Aorta (tissue), 5 donors: Measurements from ENCODE around the gene BTBD16. TPM values are rescaled to one million over a fixed set of nuclear protein-coding genes. Genes with fewer than 3 reads are reported as not detected.

Source experiments
- ATAC-seq: fragments of 200-7000 bp; cut with Tn5 transposase; one replicate; pipeline ENCODE4 v1.9.1; 2022; ENCODE audit warnings: moderate library complexity; ENCODE audit not compliant: low FRiP score
- DNase-seq, 2 donors: peaks; one replicate each; pipeline ENCODE4 v3.0.0-alpha.2; 2020
- H3K27ac ChIP-seq, 2 donors: one replicate each; pipeline ENCODE4 v1.5.1; 2013; ENCODE audit warnings: low read length in 2 of 2, mild to moderate bottlenecking in 2 of 2, moderate library complexity in 2 of 2, control low read depth in 1 of 2, inconsistent platforms in 1 of 2, low read depth in 1 of 2
- H3K27me3 ChIP-seq, 2 donors: one replicate each; pipeline ENCODE4 v1.6.1; 2013; ENCODE audit warnings: control low read depth in 1 of 2, low read length in 1 of 2, mild to moderate bottlenecking in 1 of 2, moderate library complexity in 1 of 2; ENCODE audit not compliant: insufficient read depth in 2 of 2, control insufficient read depth in 1 of 2
- H3K36me3 ChIP-seq, 2 donors: one replicate each; pipeline ENCODE4 v1.6.1; 2013; ENCODE audit warnings: control low read depth in 1 of 2, low read length in 1 of 2, mild to moderate bottlenecking in 1 of 2; ENCODE audit not compliant: insufficient read depth in 2 of 2, control insufficient read depth in 1 of 2
- H3K4me1 ChIP-seq, 2 donors: one replicate each; pipeline ENCODE4 v1.6.1; 2013; ENCODE audit warnings: low read length in 2 of 2, control low read depth in 1 of 2, mild to moderate bottlenecking in 1 of 2, moderate library complexity in 1 of 2; ENCODE audit not compliant: insufficient read depth in 2 of 2, control insufficient read depth in 1 of 2
- H3K4me3 ChIP-seq, 2 donors: one replicate each; pipeline ENCODE4 v1.5.1; 2013; ENCODE audit warnings: low read length in 2 of 2, control low read depth in 1 of 2, mild to moderate bottlenecking in 1 of 2
- H3K9me3 ChIP-seq: one replicate; pipeline ENCODE4 v1.6.1; 2013; ENCODE audit warnings: mild to moderate bottlenecking, low read length; ENCODE audit not compliant: control insufficient read depth
- WGBS, 2 donors: extraction: QIAGEN DNeasy Blood & Tissue Kit; methylation state at CpG; one replicate each; pipeline ENCODE4 v1.1.7; 2013; 5-methylcytosine and 5-hydroxymethylcytosine counted together
- intact Hi-C, 2 donors: fragments of 100-400 bp; cut with DNase I; formaldehyde crosslinking; loops; one replicate each; pipeline versions ENCODE4 v1.14.2 to v1.15.0; 2022
- polyA plus RNA-seq, 2 donors: library from polyadenylated mRNA; stranded (reverse); fragments of 200-250 nt; gene quantifications; one replicate each; pipeline ENCODE4 v1.2.3, GENCODE V29; 2013
- total RNA-seq, 2 donors: library from RNA; stranded (reverse); fragmentation: NEBNext Ultra II Directional; extraction: Animal tissue kit (Norgen Biotek cat#: 25700); gene quantifications; one replicate each; pipeline ENCODE4 v1.2.1, GENCODE V29; 2021
- donor health status: healthy with polysubstance abuse.
- donor health status: Bipolar disorder and iron deficiency.
- donor health status: DM: no; HTN: no; CAD: no.
- donor health status: DM: no; HTN: no; CAD: no.
- donor health status: DM: yes; HTN: yes; CAD: no.

Gene BTBD16
- total and polyA plus RNA-seq, 4 donors = 1.2 to 2.4 (median 2.3) TPM; not detected in 1

GRCh38 chr10:122323189-122323588 is 52.1 kb downstream of the BTBD16 start:
- intact Hi-C loops = no loop called here
- Histone ChIP-seq H3K4me1 (no peaks in the 10 kb centered on the region), H3K9me3 (no peaks in the 10 kb centered on the region), H3K36me3 (no peaks in the 10 kb centered on the region), H3K27me3 (no peaks in the 10 kb centered on the region), H3K4me3 (no peak overlapping the region), H3K27ac (no peak overlapping the region)
- 86 to 87% methylated on average over 1 of the region's 1 CpG for WGBS, 2 donors
- ATAC-seq = no peak
- no peak for DNase-seq

GRCh38 chr10:122323941-122324675 is 53.0 kb downstream of the BTBD16 start:
- Histone ChIP-seq H3K27ac (no peak overlapping the region), H3K36me3 (no peaks in the 10 kb centered on the region), H3K27me3 (no peaks in the 10 kb centered on the region), H3K4me3 (no peak overlapping the region), H3K9me3 (no peaks in the 10 kb centered on the region), H3K4me1 (no peaks in the 10 kb centered on the region)
- intact Hi-C loops = no loop called here
- ATAC-seq (no peak), DNase-seq (no peak)
- 90 to 92% methylated on average over 5 of the region's 5 CpGs for WGBS, 2 donors

GRCh38 chr10:122325235-122325634 is 54.1 kb downstream of the BTBD16 start:
- Histone ChIP-seq H3K9me3 (no peaks in the 10 kb centered on the region), H3K36me3 (no peaks in the 10 kb centered on the region), H3K4me1 (no peaks in the 10 kb centered on the region), H3K27ac (no peak overlapping the region), H3K27me3 (no peaks in the 10 kb centered on the region), H3K4me3 (no peak overlapping the region)
- WGBS, 2 donors = 91 to 93% methylated on average over 2 of the region's 2 CpGs
- ATAC-seq (no peak), DNase-seq (no peak)
- intact Hi-C loops = no loop called here

- Histone ChIP-seq H3K27ac (no peak overlapping the region), H3K9me3 (no peaks in the 10 kb centered on the region), H3K36me3 (no peaks in the 10 kb centered on the region), H3K4me1 (no peaks in the 10 kb centered on the region), H3K27me3 (no peaks in the 10 kb centered on the region), H3K4me3 (no peak overlapping the region)
- intact Hi-C loops = no loop called here
- 96 to 98% methylated on average over 5 of the region's 5 CpGs for WGBS, 2 donors
- ATAC-seq (no peak), DNase-seq (no peak)
Observed at GRCh38 chr10:122326385-122326784, 55.3 kb downstream of the BTBD16 start.

- Histone ChIP-seq H3K4me3 (no peak overlapping the region), H3K27me3 (no peaks in the 10 kb centered on the region), H3K4me1 (no peaks in the 10 kb centered on the region), H3K9me3 (no peaks in the 10 kb centered on the region), H3K36me3 (no peaks in the 10 kb centered on the region), H3K27ac (no peak overlapping the region)
- intact Hi-C loops = no loop called here
- ATAC-seq (no peak), DNase-seq (no peak)
- 83 to 88% methylated on average over 6 of the region's 6 CpGs for WGBS, 2 donors
Observed at GRCh38 chr10:122326806-122327205, 55.7 kb downstream of the BTBD16 start.

GRCh38 chr10:122327237-122328206 is 56.4 kb downstream of the BTBD16 start:
- Histone ChIP-seq H3K36me3 (no peaks in the 10 kb centered on the region), H3K27me3 (no peaks in the 10 kb centered on the region), H3K4me1 (no peaks in the 10 kb centered on the region), H3K27ac (no peak overlapping the region), H3K4me3 (no peak overlapping the region), H3K9me3 (no peaks in the 10 kb centered on the region)
- 90 to 91% methylated on average over 16 of the region's 16 CpGs for WGBS, 2 donors
- DNase-seq = no peak
- ATAC-seq = no peak
- intact Hi-C loops = no loop called here

GRCh38 chr10:122328676-122329075 is 57.6 kb downstream of the BTBD16 start:
- Histone ChIP-seq H3K9me3 (no peaks in the 10 kb centered on the region), H3K36me3 (no peaks in the 10 kb centered on the region), H3K4me3 (no peak overlapping the region), H3K27ac (no peak overlapping the region), H3K27me3 (no peaks in the 10 kb centered on the region), H3K4me1 (no peaks in the 10 kb centered on the region)
- no peak for ATAC-seq
- DNase-seq = no peak
- WGBS, 2 donors = 70 to 82% methylated on average over 9 of the region's 9 CpGs
- intact Hi-C loops = no loop called here

- H3K4me3 ChIP-seq = no peak overlapping the region
- H3K27ac ChIP-seq = no peak overlapping the region
- no peaks in the 10 kb centered on the region for H3K4me1 ChIP-seq
- intact Hi-C loops = no loop called here
- no peaks in the 10 kb centered on the region for H3K9me3 ChIP-seq
- H3K36me3 ChIP-seq = no peaks in the 10 kb centered on the region
- ATAC-seq = no peak
- no peaks in the 10 kb centered on the region for H3K27me3 ChIP-seq
- 85 to 86% methylated on average over 13 of the region's 13 CpGs for WGBS, 2 donors
- no peak for DNase-seq
Observed at GRCh38 chr10:122329416-122329815, 58.3 kb downstream of the BTBD16 start.
